HepG2 (cell line): Measurements from ENCODE around the gene STX10. TPM values are rescaled to one million over a fixed set of nuclear protein-coding genes. Genes with fewer than 3 reads are reported as not detected.

Source experiments
- GPN1 ChIP-seq: sonication (generic); formaldehyde crosslinking; IDR thresholded peaks from 2 replicates; pipeline ENCODE4 v1.5.1; 2020; ENCODE audit warnings: missing genetic modification reagents, borderline replicate concordance
- NR2F1 ChIP-seq, 2 experiments: fragments of 450-650 bp in 1 of 2; formaldehyde crosslinking in 1 of 2; IDR thresholded peaks; 2 replicates each; pipeline versions ENCODE4 v1.5.0 to v1.6.1; 2016 to 2020; ENCODE audit warnings: mild to moderate bottlenecking in 1 of 2, missing compliant biosample characterization in 1 of 2, missing genetic modification reagents in 1 of 2, moderate library complexity in 1 of 2
- PHF8 ChIP-seq: sonication (generic); formaldehyde crosslinking; IDR thresholded peaks from 2 replicates; pipeline ENCODE4 v1.5.0; 2020; ENCODE audit warnings: missing genetic modification reagents
- PLRG1 ChIP-seq: fragments of 450-650 bp; conservative IDR thresholded peaks from 2 replicates; pipeline ENCODE4 v1.6.1; 2016
- POLR2G ChIP-seq: fragments of 200-400 bp; formaldehyde crosslinking; IDR thresholded peaks from 2 replicates; pipeline ENCODE4 v1.6.1; 2018; ENCODE audit warnings: mild to moderate bottlenecking, low read depth, low read length, moderate library complexity
- PPARG ChIP-seq: conservative IDR thresholded peaks from 2 replicates; pipeline ENCODE4 v1.6.1; 2016; ENCODE audit warnings: missing biosample characterization, missing genetic modification reagents
- SALL2 ChIP-seq: sonication (generic); formaldehyde crosslinking; IDR thresholded peaks from 2 replicates; pipeline ENCODE4 v1.8.1; 2023; ENCODE audit warnings: mild to moderate bottlenecking, missing genetic modification reagents, inconsistent platforms
- SIN3A ChIP-seq: IDR thresholded peaks from 2 replicates; pipeline ENCODE4 v1.6.1; 2011; ENCODE audit warnings: low read depth, mild to moderate bottlenecking, control low read depth, low read length, borderline replicate concordance
- ZBTB37 ChIP-seq: sonication (generic); formaldehyde crosslinking; IDR thresholded peaks from 2 replicates; pipeline ENCODE4 v1.4.0; 2020; ENCODE audit warnings: mild to moderate bottlenecking, missing genetic modification reagents
- ZNF160 ChIP-seq: sonication (generic); formaldehyde crosslinking; IDR thresholded peaks from 2 replicates; pipeline ENCODE4 v1.8.0; 2022; ENCODE audit warnings: mild to moderate bottlenecking, inconsistent platforms, missing genetic modification reagents
- ZNF225 ChIP-seq: sonication (generic); formaldehyde crosslinking; IDR thresholded peaks from 2 replicates; pipeline ENCODE4 v1.4.0; 2020; ENCODE audit warnings: mild to moderate bottlenecking, missing genetic modification reagents
- ZNF350 ChIP-seq: sonication (generic); formaldehyde crosslinking; IDR thresholded peaks from 2 replicates; pipeline ENCODE4 v1.4.0; 2020; ENCODE audit warnings: mild to moderate bottlenecking, low read depth, missing genetic modification reagents, borderline replicate concordance
- ZNF431 ChIP-seq: sonication (generic); formaldehyde crosslinking; IDR thresholded peaks from 2 replicates; pipeline ENCODE4 v1.9.0; 2022; ENCODE audit warnings: missing genetic modification reagents, low read depth, mild to moderate bottlenecking, borderline replicate concordance
- ZNF609 ChIP-seq: sonication (generic); formaldehyde crosslinking; IDR thresholded peaks from 2 replicates; pipeline ENCODE4 v1.4.0; 2020; ENCODE audit warnings: mild to moderate bottlenecking, missing genetic modification reagents, borderline replicate concordance
- ZNF749 ChIP-seq: sonication (generic); formaldehyde crosslinking; IDR thresholded peaks from 2 replicates; pipeline ENCODE4 v1.8.0; 2022; ENCODE audit warnings: mild to moderate bottlenecking, missing genetic modification reagents, moderate library complexity, borderline replicate concordance
- ZNF790 ChIP-seq: sonication (generic); formaldehyde crosslinking; IDR thresholded peaks from 2 replicates; pipeline ENCODE4 v1.8.0; 2022; ENCODE audit warnings: missing genetic modification reagents, mild to moderate bottlenecking, borderline replicate concordance
- ZSCAN9 ChIP-seq: IDR thresholded peaks from 2 replicates; pipeline ENCODE4 v1.6.1; 2016; ENCODE audit warnings: borderline replicate concordance
- polyA plus RNA-seq, 8 experiments: library from polyadenylated mRNA; depleted of rRNA in 3 of 8; stranded (reverse) in 7 of 8; unstranded in 1 of 8; fragments of >200 nt; fragmentation: Illumina TruSeq in 4 of 8; extraction: Trizol in 4 of 8; gene quantifications; 2 replicates each; pipeline versions ENCODE4 v1.2.1 to v1.2.3, GENCODE V29; 2011 to 2016; ENCODE audit warnings: low read depth in 4 of 8, missing spikeins in 1 of 8, mixed read lengths in 1 of 8; ENCODE audit not compliant: insufficient read depth in 1 of 8
- total RNA-seq, 5 experiments: library from RNA; depleted of rRNA; stranded (reverse); fragments of >200 nt; fragmentation: Illumina TruSeq; extraction: Trizol; gene quantifications; 2 replicates each; pipeline ENCODE4 v1.2.3, GENCODE V29; 2016; ENCODE audit warnings: low read depth in 1 of 5
- TF ChIP-seq, protein P1 (sequence below): IDR thresholded peaks from 2 replicates; pipeline ENCODE4 v1.6.1; 2012; ENCODE audit warnings: low read depth, low read length, improper control_type of control experiment

STX10 gene
- total and polyA plus RNA-seq, 2 of the 13 experiments (the other 11 are each of a cell fraction or from before 2014, with no cell fraction given): 47.9 to 66.4 TPM

DNA sequence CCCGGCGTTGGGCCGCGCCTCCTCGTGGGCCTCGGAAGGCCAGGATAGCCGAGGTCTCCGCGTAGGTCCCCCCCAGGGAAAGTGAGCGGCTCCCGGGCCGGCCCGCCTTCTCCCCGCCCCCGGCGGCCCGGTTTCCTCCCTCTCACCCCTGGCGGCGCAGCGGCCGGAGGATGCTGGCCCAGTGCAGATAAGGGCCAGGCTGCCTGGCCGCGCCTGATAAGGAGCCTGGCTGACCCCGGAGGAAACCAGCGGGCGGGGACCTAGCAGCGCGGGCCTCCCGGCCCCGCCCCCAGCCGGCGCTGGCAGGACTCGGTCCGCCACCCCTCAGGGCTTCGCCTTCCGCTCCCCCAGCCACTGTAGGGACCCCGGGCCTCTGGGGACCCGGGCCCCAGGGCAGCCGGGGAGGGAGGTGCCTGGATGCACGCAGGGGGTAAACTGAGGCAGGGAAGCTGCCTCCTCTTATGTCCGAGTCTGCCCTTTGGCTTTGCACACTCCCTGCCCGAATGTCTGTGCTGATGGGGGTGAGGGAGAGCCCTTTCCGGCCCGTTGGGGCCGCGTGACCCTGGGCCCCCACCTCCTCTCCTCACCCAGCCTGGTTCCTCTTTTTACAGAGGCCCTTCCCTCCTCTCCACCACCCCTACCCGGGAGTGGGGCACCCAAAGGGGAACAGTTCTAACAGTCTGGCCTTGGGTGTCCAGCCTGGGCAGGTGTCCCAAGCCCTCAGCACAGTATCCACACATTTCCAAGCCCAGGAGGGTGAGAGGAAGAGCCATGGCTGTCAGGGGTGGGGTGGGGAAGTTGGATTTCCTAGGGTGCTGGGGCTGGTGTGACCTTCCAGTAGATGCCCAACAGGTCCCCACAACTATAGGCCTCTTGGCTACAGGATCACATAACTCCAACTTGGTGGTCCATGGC, 47.3 kb downstream of the STX10 start, which contains the start of gene LYL1 (continued):
- TF ChIP-seq ZSCAN9 (no peak), GPN1 (CRISPR knock-in tag) (no peak), ZNF790 (CRISPR knock-in tag) (no peak), POLR2G (no peak), ZBTB37 (no peak), PPARG (CRISPR knock-in tag) (no peak), PHF8 (CRISPR knock-in tag) (peak; percentile 55; the same call in 1 of the 2 replicates), NR2F1 (CRISPR knock-in tag; IDR thresholded peaks at IDR 0.05) (no peak), ZNF160 (CRISPR knock-in tag) (no peak), ZNF431 (CRISPR knock-in tag) (no peak), SALL2 (CRISPR knock-in tag) (no peak), ZNF225 (CRISPR knock-in tag) (no peak), SIN3A (no peak), PLRG1 (no peak), ZNF749 (CRISPR knock-in tag) (no peak), ZNF350 (no peak), ZNF609 (CRISPR knock-in tag) (no peak)
- TF ChIP-seq, protein P1, sequence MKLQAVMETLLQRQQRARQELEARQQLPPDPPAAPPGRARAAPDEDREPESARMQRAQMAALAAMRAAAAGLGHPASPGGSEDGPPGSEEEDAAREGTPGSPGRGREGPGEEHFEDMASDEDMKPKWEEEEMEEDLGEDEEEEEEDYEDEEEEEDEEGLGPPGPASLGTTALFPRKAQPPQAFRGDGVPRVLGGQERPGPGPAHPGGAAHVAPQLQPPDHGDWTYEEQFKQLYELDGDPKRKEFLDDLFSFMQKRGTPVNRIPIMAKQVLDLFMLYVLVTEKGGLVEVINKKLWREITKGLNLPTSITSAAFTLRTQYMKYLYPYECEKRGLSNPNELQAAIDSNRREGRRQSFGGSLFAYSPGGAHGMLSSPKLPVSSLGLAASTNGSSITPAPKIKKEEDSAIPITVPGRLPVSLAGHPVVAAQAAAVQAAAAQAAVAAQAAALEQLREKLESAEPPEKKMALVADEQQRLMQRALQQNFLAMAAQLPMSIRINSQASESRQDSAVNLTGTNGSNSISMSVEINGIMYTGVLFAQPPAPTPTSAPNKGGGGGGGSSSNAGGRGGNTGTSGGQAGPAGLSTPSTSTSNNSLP: no peak
